Karpas-422 (cell line): Measurements from ENCODE around the gene TSGA10IP. TPM values are rescaled to one million over a fixed set of nuclear protein-coding genes. Genes with fewer than 3 reads are reported as not detected.

Experiments
- DNase-seq: peaks from one replicate; pipeline ENCODE4 v3.0.0-alpha.2; 2015
- H2AFZ ChIP-seq: fragments of 200-600 bp; sonication (generic); 2 replicates; pipeline ENCODE4 v1.6.1; 2014; ENCODE audit warnings: antibody characterized with exemption, low read length, mixed read lengths
- H3K27ac ChIP-seq: fragments of 200-600 bp; sonication (generic); 2 replicates; pipeline ENCODE4 v1.5.1; 2014; ENCODE audit warnings: mild to moderate bottlenecking, low read length, moderate library complexity
- H3K27me3 ChIP-seq: fragments of 200-600 bp; sonication (generic); 2 replicates; pipeline ENCODE4 v1.6.1; 2014; ENCODE audit warnings: low read length, mixed read lengths
- H3K36me3 ChIP-seq: fragments of 200-600 bp; sonication (generic); 2 replicates; pipeline ENCODE4 v1.6.1; 2014; ENCODE audit warnings: low read length, mixed read lengths; ENCODE audit not compliant: insufficient read depth
- H3K4me1 ChIP-seq: fragments of 200-600 bp; sonication (generic); 2 replicates; pipeline ENCODE4 v1.6.1; 2014; ENCODE audit warnings: mild to moderate bottlenecking, low read length, mixed read lengths
- H3K4me2 ChIP-seq: fragments of 200-600 bp; sonication (generic); 2 replicates; pipeline ENCODE4 v1.6.1; 2014; ENCODE audit warnings: low read length, low read depth, mild to moderate bottlenecking; ENCODE audit not compliant: poor library complexity, severe bottlenecking
- H3K4me3 ChIP-seq: fragments of 200-600 bp; sonication (generic); 2 replicates; pipeline ENCODE4 v1.5.1; 2014; ENCODE audit warnings: mild to moderate bottlenecking, antibody characterized with exemption, low read length, mixed read lengths
- H3K79me2 ChIP-seq: fragments of 200-600 bp; sonication (generic); 2 replicates; pipeline ENCODE4 v1.6.1; 2014; ENCODE audit warnings: mild to moderate bottlenecking, low read length, mixed read lengths
- H3K9ac ChIP-seq: fragments of 200-600 bp; sonication (generic); 2 replicates; pipeline ENCODE4 v1.6.0; 2014; ENCODE audit warnings: low read length
- H3K9me2 ChIP-seq: fragments of 200-600 bp; sonication (generic), shearing (Covaris generic); replicated peaks from 2 replicates; pipeline ENCODE4 v1.6.0; 2014; ENCODE audit warnings: mild to moderate bottlenecking, low read length, moderate library complexity; ENCODE audit not compliant: insufficient read depth
- H3K9me3 ChIP-seq: fragments of 300-700, 200-600 bp; sonication (generic); 2 replicates; pipeline ENCODE4 v1.6.1; 2014; ENCODE audit warnings: low read length, mixed read lengths
- H4K20me1 ChIP-seq: fragments of 200-600 bp; sonication (generic); 2 replicates; pipeline ENCODE4 v1.6.1; 2014; ENCODE audit warnings: mild to moderate bottlenecking, antibody characterized with exemption, low read length, low read depth; ENCODE audit not compliant: insufficient read depth
- total RNA-seq: library from RNA; depleted of rRNA; stranded (reverse); fragments of >200 nt; shearing (Covaris generic); gene quantifications from 2 replicates; pipeline ENCODE4 v1.2.3, GENCODE V29; 2014; ENCODE audit warnings: low replicate concordance

Gene TSGA10IP
- total RNA-seq, 1 experiment from 2014 or later, result not detected

GRCh38 chr11:65992056-65992455, 46.8 kb downstream of the TSGA10IP start:
- Histone ChIP-seq H3K79me2 (no peaks in the 10 kb centered on the region), H3K27me3 (no peaks in the 10 kb centered on the region), H3K4me2 (no peak overlapping the region), H3K36me3 (peaks cover 6% of the 10 kb centered on the region; the same call in 1 of the 2 replicates), H3K4me3 (no peak overlapping the region), H3K27ac (no peak overlapping the region), H3K4me1 (no peaks in the 10 kb centered on the region), H2AFZ (no peak overlapping the region), H3K9me3 (no peaks in the 10 kb centered on the region), H4K20me1 (no peaks in the 10 kb centered on the region), H3K9me2 (no peaks in the 10 kb centered on the region), H3K9ac (no peak overlapping the region)
- no peak for DNase-seq

GRCh38 chr11:65997286-65997685, 52.0 kb downstream of the TSGA10IP start:
- Histone ChIP-seq H3K9me2 (no peaks in the 10 kb centered on the region), H3K27me3 (no peaks in the 10 kb centered on the region), H3K4me2 (no peak overlapping the region), H3K4me3 (no peak overlapping the region), H2AFZ (no peak overlapping the region), H3K36me3 (peaks cover 32% of the 10 kb centered on the region), H4K20me1 (peaks cover 11% of the 10 kb centered on the region), H3K27ac (no peak overlapping the region), H3K9me3 (no peaks in the 10 kb centered on the region), H3K4me1 (peaks cover 21% of the 10 kb centered on the region), H3K79me2 (peaks cover 30% of the 10 kb centered on the region), H3K9ac (no peak overlapping the region)
- no peak for DNase-seq

- H3K79me2 ChIP-seq, result peaks cover 40% of the 10 kb centered on the region
- no peaks in the 10 kb centered on the region for H3K9me2 ChIP-seq
Measured at GRCh38 chr11:66001942-66002647, 56.8 kb downstream of the TSGA10IP start, which contains the start of the genes BANF1 and EIF1AD. Gene BANF1, plus strand, starts transcription at chr11:66002503. Its CDS starts 748 bp downstream, at chr11:66003251. Gene EIF1AD, minus strand, starts transcription at chr11:66002157. Its CDS starts 1,768 bp downstream, at chr11:66000389.

GRCh38 chr11:66002648-66003225, 57.5 kb downstream of the TSGA10IP start:
- Histone ChIP-seq H3K27me3 (no peaks in the 10 kb centered on the region), H3K4me1 (peaks cover 27% of the 10 kb centered on the region), H3K27ac (peak overlapping the region; percentile 84), H3K79me2 (peaks cover 40% of the 10 kb centered on the region), H3K9me2 (no peaks in the 10 kb centered on the region), H3K36me3 (peaks cover 34% of the 10 kb centered on the region), H2AFZ (no peak overlapping the region), H3K9ac (peak overlapping the region; percentile 94), H3K4me2 (peak overlapping the region; percentile 89), H4K20me1 (peaks cover 23% of the 10 kb centered on the region), H3K9me3 (no peaks in the 10 kb centered on the region), H3K4me3 (peak overlapping the region; percentile 95)
- no peak for DNase-seq

More at GRCh38 chr11:66001942-66002647, 56.8 kb downstream of the TSGA10IP start, which contains the start of the genes BANF1 and EIF1AD:
- Histone ChIP-seq H2AFZ (0 out of 2 replicates have a peak within 1 kb of the TSS, but pooled peaks have one; percentile 68), H3K4me1 (peaks cover 27% of the 10 kb centered on the region), H4K20me1 (peaks cover 23% of the 10 kb centered on the region), H3K4me2 (peak within 1 kb of the TSS; percentile 89), H3K9me3 (no peaks in the 10 kb centered on the region), H3K4me3 (peak within 1 kb of the TSS; percentile 95), H3K27ac (peak within 1 kb of the TSS; percentile 84), H3K9ac (peak within 1 kb of the TSS; percentile 94), H3K36me3 (peaks cover 40% of the 10 kb centered on the region), H3K27me3 (no peaks in the 10 kb centered on the region)
- DNase-seq, result peak; percentile 99

GRCh38 chr11:66003291-66003690, 58.0 kb downstream of the TSGA10IP start:
- H3K27me3 ChIP-seq, result no peaks in the 10 kb centered on the region
- no peak overlapping the region for H2AFZ ChIP-seq
- H3K4me1 ChIP-seq, result peaks cover 27% of the 10 kb centered on the region
- H3K9ac ChIP-seq, result peak overlapping the region; percentile 94
- no peaks in the 10 kb centered on the region for H3K9me2 ChIP-seq
- H3K4me3 ChIP-seq, result peak overlapping the region; percentile 95
- no peak overlapping the region; the same call in 1 of the 2 replicates for H3K27ac ChIP-seq
- H3K79me2 ChIP-seq, result peaks cover 40% of the 10 kb centered on the region
- peak overlapping the region; percentile 89 for H3K4me2 ChIP-seq
- no peak for DNase-seq
- H4K20me1 ChIP-seq, result peaks cover 23% of the 10 kb centered on the region
- H3K36me3 ChIP-seq, result peaks cover 29% of the 10 kb centered on the region
- no peaks in the 10 kb centered on the region for H3K9me3 ChIP-seq

- Histone ChIP-seq H3K4me3 (no peak overlapping the region), H3K79me2 (peaks cover 36% of the 10 kb centered on the region), H3K9ac (no peak overlapping the region), H3K4me2 (no peak overlapping the region), H4K20me1 (peaks cover 23% of the 10 kb centered on the region), H3K9me3 (no peaks in the 10 kb centered on the region), H3K4me1 (peaks cover 24% of the 10 kb centered on the region), H2AFZ (no peak overlapping the region), H3K27ac (no peak overlapping the region), H3K27me3 (no peaks in the 10 kb centered on the region), H3K9me2 (no peaks in the 10 kb centered on the region), H3K36me3 (peaks cover 20% of the 10 kb centered on the region)
- no peak for DNase-seq
Measured at GRCh38 chr11:66004186-66004585, 58.9 kb downstream of the TSGA10IP start.

- H3K9me3 ChIP-seq, result no peaks in the 10 kb centered on the region
- H3K27ac ChIP-seq, result no peak overlapping the region
- H3K4me1 ChIP-seq, result peaks cover 6% of the 10 kb centered on the region
- DNase-seq, result no peak
- peaks cover 9% of the 10 kb centered on the region; the same call in 1 of the 2 replicates for H3K36me3 ChIP-seq
- peaks cover 16% of the 10 kb centered on the region for H3K79me2 ChIP-seq
- H3K9ac ChIP-seq, result no peak overlapping the region
- H3K4me3 ChIP-seq, result no peak overlapping the region
- no peak overlapping the region for H3K4me2 ChIP-seq
- H2AFZ ChIP-seq, result no peak overlapping the region
- no peaks in the 10 kb centered on the region for H3K9me2 ChIP-seq
- peaks cover 15% of the 10 kb centered on the region for H4K20me1 ChIP-seq
- H3K27me3 ChIP-seq, result no peaks in the 10 kb centered on the region
Measured at GRCh38 chr11:66006134-66006890, 61.0 kb downstream of the TSGA10IP start.

GRCh38 chr11:66006891-66007176, 61.6 kb downstream of the TSGA10IP start:
- Histone ChIP-seq H3K4me3 (no peak overlapping the region), H3K4me1 (peaks cover 6% of the 10 kb centered on the region), H3K9me2 (no peaks in the 10 kb centered on the region), H3K9me3 (no peaks in the 10 kb centered on the region), H3K4me2 (no peak overlapping the region), H3K27ac (no peak overlapping the region), H3K36me3 (peaks cover 9% of the 10 kb centered on the region; the same call in 1 of the 2 replicates), H2AFZ (no peak overlapping the region), H3K79me2 (peaks cover 11% of the 10 kb centered on the region), H4K20me1 (peaks cover 12% of the 10 kb centered on the region; the same call in 1 of the 2 replicates), H3K27me3 (no peaks in the 10 kb centered on the region), H3K9ac (no peak overlapping the region)
- DNase-seq, result no peak
